ENCODE results near the gene S100A13. TPM values are rescaled to one million over a fixed set of nuclear protein-coding genes. Genes with fewer than 3 reads are reported as not detected.

S100A13 gene
- total and polyA plus RNA-seq, 9 of the 15 experiments (the other 6 are each of a cell fraction or from before 2014, with no cell fraction given): 41.9 to 129 (median 58.0) TPM

GRCh38 chr1:153617663-153618062 lies 9.6 kb downstream of the S100A13 start:
- intact Hi-C loops (cut with micrococcal nuclease) (no loop called here), in situ Hi-C loops (cut with MboI) (no loop called here)
- H3K79me2 ChIP-seq (ENCODE audit: control insufficient read depth, insufficient read depth, low read length): no peaks in the 10 kb centered on the region
- H4K20me1 ChIP-seq (replicated peaks; ENCODE audit: control insufficient read depth, insufficient read depth, low read length): no peaks in the 10 kb centered on the region
- no peak overlapping the region for H2AFZ ChIP-seq (ENCODE audit: low read depth, low read length)
- WGBS (ENCODE audit: insufficient coverage, low coverage, missing lambda C conversion rate): 31% methylated on average over 5 of the region's 6 CpGs
- DNase-seq (ENCODE audit: extremely low read depth in 1 of 4, low spot score in 3 of 4) (peak; percentile 65 to 73 (median 68)), FAIRE-seq (peak; percentile 67), ATAC-seq (peak; percentile 84)
- POLR2A ChIA-PET: interaction anchor here (0.7 to 6.8 kb wide), 6 partner anchors 10 to 373 kb away, joined by 3 to 70 read pairs (median 3); partner anchors contain the start of genes RPS27, S100A1 and S100A13
- no peak overlapping the region for H3K4me3 ChIP-seq
- CTCF ChIA-PET (ENCODE audit: low intra/inter-chr PET ratio): no interaction called here
- H3K36me3 ChIP-seq (ENCODE audit: control insufficient read depth, insufficient read depth, low read length): no peaks in the 10 kb centered on the region
- no peaks in the 10 kb centered on the region for H3K9me1 ChIP-seq (ENCODE audit: control insufficient read depth, insufficient read depth, low read length)
- H3K27ac ChIP-seq (ENCODE audit: extremely low read depth, low read depth, low read length): no peak overlapping the region
- H3K9ac ChIP-seq (ENCODE audit: insufficient read depth in 1 of 2, low read depth in 2 of 2, low read length in 2 of 2): peak overlapping the region in 1 of 2 experiments; percentile 68; a peak in 1 of 4 replicates
- no peaks in the 10 kb centered on the region for H3K9me3 ChIP-seq (replicated peaks; ENCODE audit: control insufficient read depth, insufficient read depth, low read depth, low read length)
- no peaks in the 10 kb centered on the region for H3K27me3 ChIP-seq (ENCODE audit: control insufficient read depth in 2 of 2, insufficient read depth in 2 of 2, low read length in 2 of 2)
- H3K4me1 ChIP-seq (replicated peaks in 1 of 2; ENCODE audit: control insufficient read depth in 2 of 2, insufficient read depth in 2 of 2, low read length in 2 of 2): peaks cover 9 to 24% of the 10 kb centered on the region in 2 experiments; a peak in 4 of 5 replicates
- BruUV-seq (replicated peaks): no TSS peak
- no peak overlapping the region for H3K4me2 ChIP-seq (ENCODE audit: insufficient read depth, low read length)
- TF ChIP-seq POLR2G (IDR thresholded peaks at IDR 0.05; ENCODE audit: low read depth, low read length): peak; percentile 47; the same call in 1 of the 2 replicates
- no peak for TF ChIP-seq E2F3 (CRISPR knock-in tag; IDR thresholded peaks at IDR 0.05)
- TF ChIP-seq KDM5B (IDR thresholded peaks at IDR 0.05; ENCODE audit: insufficient replicate concordance, low read depth, low read length): no peak
- no peak for TF ChIP-seq HEY1 (CRISPR knock-in tag; IDR thresholded peaks at IDR 0.05; ENCODE audit: borderline replicate concordance)
- peak in 1 of 3 experiments; percentile 11 for TF ChIP-seq YY1 (IDR thresholded peaks at IDR 0.05; ENCODE audit: borderline replicate concordance in 1 of 3, control insufficient read depth in 1 of 3, extremely low read depth in 1 of 3, insufficient read depth in 3 of 3, insufficient read length in 1 of 3, insufficient replicate concordance in 2 of 3, low read depth in 1 of 3, low read length in 2 of 3)
- TF ChIP-seq KLF13 (tag; IDR thresholded peaks at IDR 0.05; ENCODE audit: borderline replicate concordance, low read depth): peak; percentile 99
- TF ChIP-seq ZBTB1 (CRISPR knock-in tag; IDR thresholded peaks at IDR 0.05; ENCODE audit: borderline replicate concordance, low read depth): no peak
- TF ChIP-seq TFE3 (CRISPR knock-in tag; IDR thresholded peaks at IDR 0.05): no peak
- no peak for TF ChIP-seq HMG20A (CRISPR knock-in tag; conservative IDR thresholded peaks at IDR 0.05)
- TF ChIP-seq ZNF311 (CRISPR knock-in tag; IDR thresholded peaks at IDR 0.05): no peak
- TF ChIP-seq CREM (IDR thresholded peaks at IDR 0.05; ENCODE audit: low read depth): peak; percentile 25; the same call in 1 of the 2 replicates
- TF ChIP-seq ZBTB49 (CRISPR knock-in tag; IDR thresholded peaks at IDR 0.05; ENCODE audit: borderline replicate concordance): no peak
- no peak for TF ChIP-seq ZNF583 (CRISPR knock-in tag; IDR thresholded peaks at IDR 0.05)
- no peak for TF ChIP-seq ZNF586 (CRISPR knock-in tag; conservative IDR thresholded peaks at IDR 0.05)
- no peak for TF ChIP-seq RBBP5 (IDR thresholded peaks at IDR 0.05; ENCODE audit: borderline replicate concordance, insufficient read depth, low read length, poor library complexity, severe bottlenecking)
- TF ChIP-seq JUND (IDR thresholded peaks at IDR 0.05; ENCODE audit: borderline replicate concordance, low read depth, low read length): 0 out of 2 replicates have a peak, but pooled peaks have one; percentile 15
- no peak for TF ChIP-seq JUND (tag; IDR thresholded peaks at IDR 0.05; ENCODE audit: borderline replicate concordance, low read depth, low read length)
- TF ChIP-seq NUFIP1 (IDR thresholded peaks at IDR 0.05; ENCODE audit: partially characterized antibody): no peak

Measured in K562 (cell line).